B cell (primary cell): ENCODE results near the gene FOXN1. TPM values are rescaled to one million over a fixed set of nuclear protein-coding genes. Genes with fewer than 3 reads are reported as not detected.

Source experiments
- ATAC-seq: fragments of 200-7000 bp; cut with Tn5 transposase; one replicate; pipeline ENCODE4 v1.10.0; 2021; ENCODE audit warnings: low read depth, mild to moderate bottlenecking, moderate number of reproducible peaks, moderate library complexity
- CTCF ChIA-PET: fragments of 350-600 bp; sonication (Branson Sonifier 250); formaldehyde crosslinking; loops from one replicate; lab custom pipeline; 2021; ENCODE audit warnings: antibody characterized with exemption, inconsistent platforms; lab: Charles Lee
- POLR2A ChIA-PET: fragments of 350-600 bp; sonication (Branson Sonifier 250); formaldehyde crosslinking; loops from one replicate; lab custom pipeline; 2021; ENCODE audit warnings: antibody characterized with exemption; lab: Charles Lee
- DNase-seq: peaks from one replicate; pipeline ENCODE4 v3.0.0; 2013
- H2AFZ ChIP-seq: 2 replicates; pipeline ENCODE4 v1.6.1; 2012; ENCODE audit warnings: mild to moderate bottlenecking, low read depth, low read length; ENCODE audit not compliant: insufficient read depth, poor library complexity, severe bottlenecking
- H3K27ac ChIP-seq, 2 donors: 1 replicate in 1 of 2; 2 replicates in 1 of 2; pipeline ENCODE4 v1.5.1; 2012 to 2013; ENCODE audit warnings: low read length in 2 of 2, mild to moderate bottlenecking in 2 of 2, moderate library complexity in 1 of 2
- H3K27me3 ChIP-seq, 4 experiments: fragments of 200-600 bp in 1 of 4; sonication (generic) in 1 of 4; replicated peaks in 1 of 4; 1 replicate in 2 of 4; 2 replicates in 2 of 4; pipeline versions ENCODE4 v1.6.1 to v1.7.0; 2013 to 2016; ENCODE audit warnings: low read length in 3 of 4, mild to moderate bottlenecking in 2 of 4, mixed read lengths in 1 of 4, moderate library complexity in 1 of 4; ENCODE audit not compliant: insufficient read depth in 4 of 4, control insufficient read depth in 3 of 4; ENCODE audit errors: control extremely low read depth in 1 of 4
- H3K36me3 ChIP-seq, 2 experiments: replicated peaks in 1 of 2; 1 replicate in 1 of 2; 2 replicates in 1 of 2; pipeline versions ENCODE4 v1.6.1 to v1.7.1; 2013; ENCODE audit warnings: low read length in 1 of 2; ENCODE audit not compliant: insufficient read depth in 2 of 2, control insufficient read depth in 1 of 2; ENCODE audit errors: control extremely low read depth in 1 of 2, extremely low read depth in 1 of 2
- H3K4me1 ChIP-seq, 2 donors: fragments of 200-600 bp in 1 of 2; sonication (generic) in 1 of 2; 1 replicate in 1 of 2; 2 replicates in 1 of 2; pipeline versions ENCODE4 v1.5.1 to v1.6.1; 2013 to 2017; ENCODE audit warnings: low read length in 2 of 2; ENCODE audit not compliant: control insufficient read depth in 2 of 2, insufficient read depth in 2 of 2
- H3K4me2 ChIP-seq: replicated peaks from 2 replicates; pipeline ENCODE3; 2012; ENCODE audit warnings: mild to moderate bottlenecking, low read depth, low read length; ENCODE audit not compliant: poor library complexity, severe bottlenecking
- H3K4me3 ChIP-seq, 5 experiments: fragments of 200-600 bp in 1 of 5; sonication (generic) in 1 of 5; 1 replicate in 3 of 5; 2 replicates in 2 of 5; pipeline versions ENCODE4 v1.5.1 to v1.7.0; 2011 to 2016; ENCODE audit warnings: low read length in 4 of 5, mild to moderate bottlenecking in 4 of 5, low read depth in 2 of 5, control low read depth in 1 of 5, moderate library complexity in 1 of 5; ENCODE audit not compliant: insufficient read depth in 1 of 5; ENCODE audit errors: control extremely low read depth in 1 of 5, extremely low read depth in 1 of 5
- H3K79me2 ChIP-seq: fragments of 200-600 bp; sonication (generic); one replicate; pipeline ENCODE4 v1.6.0; 2016; ENCODE audit warnings: low read length; ENCODE audit not compliant: control insufficient read depth, insufficient read depth
- H3K9ac ChIP-seq: fragments of 200-600 bp; sonication (generic); 2 replicates; pipeline ENCODE4 v1.6.1; 2017; ENCODE audit warnings: mild to moderate bottlenecking, low read length, moderate library complexity
- H3K9me3 ChIP-seq, 3 donors: one replicate each; pipeline versions ENCODE4 v1.6.1 to v1.7.1; 2013; ENCODE audit warnings: low read length in 2 of 3; ENCODE audit not compliant: control insufficient read depth in 2 of 3, insufficient read depth in 1 of 3; ENCODE audit errors: control extremely low read depth in 1 of 3
- H4K20me1 ChIP-seq: 2 replicates; pipeline ENCODE4 v1.6.0; 2012; ENCODE audit warnings: mild to moderate bottlenecking, low read length; ENCODE audit not compliant: insufficient read depth, control insufficient read depth, poor library complexity, severe bottlenecking
- H3K27ac Mint-ChIP-seq: one replicate; pipeline ENCODE4 v1.8.0; 2021; ENCODE audit warnings: mixed read lengths
- H3K27me3 Mint-ChIP-seq: one replicate; pipeline ENCODE4 v1.8.0; 2021; ENCODE audit warnings: mixed read lengths
- H3K4me1 Mint-ChIP-seq: one replicate; pipeline ENCODE4 v1.8.0; 2021; ENCODE audit warnings: mixed read lengths
- H3K4me3 Mint-ChIP-seq: one replicate; pipeline ENCODE4 v1.8.0; 2021; ENCODE audit warnings: mixed read lengths
- H3K9me3 Mint-ChIP-seq: one replicate; pipeline ENCODE4 v1.8.0; 2022; ENCODE audit warnings: mixed read lengths; ENCODE audit not compliant: insufficient read depth
- CTCF ChIP-seq: fragments of 200-600 bp; IDR thresholded peaks from one replicate; pipeline ENCODE4 v1.8.0; 2022; ENCODE audit warnings: antibody characterized with exemption, mild to moderate bottlenecking
- EZH2 ChIP-seq: IDR thresholded peaks from 2 replicates; pipeline ENCODE4 v1.6.1; 2012; ENCODE audit warnings: borderline replicate concordance, low read depth, mild to moderate bottlenecking, moderate library complexity, low read length; ENCODE audit not compliant: insufficient read depth, poor library complexity, severe bottlenecking
- WGBS: methylation state at CpG from one replicate; pipeline ENCODE4 v1.1.5; 2013; ENCODE audit warnings: missing lambda C conversion rate; ENCODE audit not compliant: insufficient coverage; 5-methylcytosine and 5-hydroxymethylcytosine counted together
- intact Hi-C: fragments of 100-400 bp; cut with micrococcal nuclease; formaldehyde crosslinking; loops from one replicate; pipeline ENCODE4 v1.10.0; 2022
- polyA plus RNA-seq: library from polyadenylated mRNA; depleted of rRNA; stranded (reverse); fragments of >200 nt; gene quantifications from 2 replicates; pipeline ENCODE4 v1.2.3, GENCODE V29; 2012
- total RNA-seq, 2 donors: library from RNA; stranded (reverse); fragments of 120-200 nt in 1 of 2; gene quantifications; 1 replicate in 1 of 2; 2 replicates in 1 of 2; pipeline versions ENCODE4 v1.2.3 to v1.2.4, GENCODE V29; 2013 to 2022

The FOXN1 gene
- total and polyA plus RNA-seq, 2 donors (not counting 1 experiment from before 2014, with no cell fraction given): not detected

GRCh38 chr17:28547623-28548416, 41.7 kb downstream of the FOXN1 start:
- Mint-ChIP-seq H3K4me3 (peak overlapping the region; percentile 83), H3K27me3 (no peaks in the 10 kb centered on the region), H3K4me1 (peaks cover 70% of the 10 kb centered on the region), H3K9me3 (no peaks in the 10 kb centered on the region), H3K27ac (peak overlapping the region; percentile 96)
- Histone ChIP-seq H4K20me1 (peaks cover 7% of the 10 kb centered on the region), H3K4me1 (peaks cover 59 to 72% of the 10 kb centered on the region in 2 donors), H3K36me3 (peaks cover 0 to 28% of the 10 kb centered on the region in 2 experiments), H3K27me3 (no peaks in the 10 kb centered on the region), H3K9me3 (no peaks in the 10 kb centered on the region), H3K79me2 (peaks cover 11% of the 10 kb centered on the region), H3K4me3 (peak overlapping the region in 4 of 5 experiments; percentile 21 to 50 (median 34)), H2AFZ (peak overlapping the region; percentile 70), H3K27ac (peak overlapping the region; percentile 91 to 97), H3K9ac (peak overlapping the region; percentile 49), H3K4me2 (peak overlapping the region; percentile 85)
- CTCF ChIA-PET: interaction anchor here (0.6 to 5.2 kb wide), 12 partner anchors 11 to 99 kb away, joined by 3 to 31 read pairs (median 5); partner anchors contain the start of genes ALDOC and PIGS
- WGBS: 37% methylated on average over 20 of the region's 26 CpGs
- no peak for TF ChIP-seq EZH2
- peak; percentile 76 for TF ChIP-seq CTCF
- intact Hi-C loops: loop anchor here (1.0 to 2.0 kb wide), 2 partner anchors 51 to 53 kb away; partner anchors contain the start of gene SPAG5
- POLR2A ChIA-PET: interaction anchor here (0.7 to 1.4 kb wide), 5 partner anchors 19 to 347 kb away, joined by 3 to 5 read pairs (median 4); partner anchors contain the start of gene ALDOC
- peak; percentile 48 for ATAC-seq
- DNase-seq: peak; percentile 89
